ENCODE results near the gene HYOU1.

DNA sequence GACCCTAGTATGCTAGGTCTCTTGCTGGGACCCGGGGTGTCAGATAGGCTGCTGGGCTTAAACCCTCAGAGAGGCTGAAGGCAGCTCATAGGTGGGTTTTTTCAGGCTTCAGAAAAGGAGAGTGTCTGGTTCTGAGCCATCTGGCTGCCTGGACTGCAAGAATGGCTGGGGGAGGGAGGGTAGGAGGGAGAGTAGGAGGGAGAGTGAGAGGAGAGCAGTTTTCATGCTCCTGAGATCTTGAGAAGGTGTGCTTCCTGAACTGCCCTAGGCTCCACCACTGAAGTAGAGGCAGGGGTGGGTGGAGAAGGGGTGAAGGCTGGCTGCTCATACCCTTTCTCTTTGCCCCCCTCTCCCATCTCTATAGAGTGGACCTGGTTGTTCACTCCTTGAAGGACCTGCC, 32.3 kb upstream of the HYOU1 start:
- no peak for TF ChIP-seq TAF1 (IDR thresholded peaks at IDR 0.05; ENCODE audit: low read depth, low read length)
- TF ChIP-seq POLR2A (IDR thresholded peaks at IDR 0.05; ENCODE audit: low read depth, low read length) = no peak
- no peak for TF ChIP-seq SPI1 (IDR thresholded peaks at IDR 0.05; ENCODE audit: low read depth, low read length)
- TF ChIP-seq POLR2AphosphoS5 (IDR thresholded peaks at IDR 0.05; ENCODE audit: low read depth, low read length) = no peak
- no peak for TF ChIP-seq POU2F2 (IDR thresholded peaks at IDR 0.05; ENCODE audit: low read depth, low read length)
- no peak for TF ChIP-seq PAX5 (IDR thresholded peaks at IDR 0.05; ENCODE audit: insufficient read depth, low read length, severe bottlenecking)
